Measurements from ENCODE around the gene MAP7.
"Not testable (repeated sequence)": the region's sequence is repeated elsewhere in the genome, so short reads cannot be mapped to it uniquely, and the experiment has no call there.

MAP7 gene

GRCh38 chr6:136470044-136470443 is 80.2 kb downstream of the MAP7 start:
- peak in 1 of 51 donors; percentile 17 for DNase-seq

- no peak for DNase-seq
Measured at GRCh38 chr6:136469154-136469553, 81.1 kb downstream of the MAP7 start.

GRCh38 chr6:136468711-136469110 is 81.5 kb downstream of the MAP7 start:
- DNase-seq, result peak in 36 of 51 donors; percentile 5 to 91 (median 54)

GRCh38 chr6:136467186-136467585 is 83.0 kb downstream of the MAP7 start:
- DNase-seq, result no peak

GRCh38 chr6:136466777-136467176 is 83.4 kb downstream of the MAP7 start:
- peak in 2 of 51 donors; percentile 47 to 76 for DNase-seq

GRCh38 chr6:136465766-136466303 is 84.4 kb downstream of the MAP7 start:
- no peak for DNase-seq

- DNase-seq, result peak in 10 of 51 donors; percentile 2 to 38 (median 20)
Measured at GRCh38 chr6:136464874-136465273, 85.3 kb downstream of the MAP7 start.

- DNase-seq, result peak in 1 of 51 donors; percentile 25
Measured at GRCh38 chr6:136464148-136464547, 86.1 kb downstream of the MAP7 start.

GRCh38 chr6:136463743-136464142 is 86.5 kb downstream of the MAP7 start:
- DNase-seq, result no peak

- no peak for DNase-seq
Measured at GRCh38 chr6:136446579-136447187, 103.5 kb downstream of the MAP7 start.

GRCh38 chr6:136446145-136446544 is 104.1 kb downstream of the MAP7 start:
- no peak for DNase-seq

- DNase-seq, result no peak
Measured at GRCh38 chr6:136445063-136445462, 105.2 kb downstream of the MAP7 start.

- no peak for DNase-seq
Measured at GRCh38 chr6:136440203-136440602, 110.0 kb downstream of the MAP7 start.

- DNase-seq, result peak in 2 of 51 donors; percentile 31 to 68
Measured at GRCh38 chr6:136439514-136440190, 110.6 kb downstream of the MAP7 start.

GRCh38 chr6:136438441-136438840 is 111.8 kb downstream of the MAP7 start:
- DNase-seq, result no peak

GRCh38 chr6:136437246-136437645 is 113.0 kb downstream of the MAP7 start:
- DNase-seq, result peak in 1 of 51 donors; percentile 27

- DNase-seq, result peak in 1 of 51 donors; percentile 67
Measured at GRCh38 chr6:136435101-136435500, 115.1 kb downstream of the MAP7 start.

GRCh38 chr6:136431306-136431705 is 118.9 kb downstream of the MAP7 start:
- not testable (repeated sequence) for DNase-seq

- DNase-seq, result peak in 1 of 51 donors; percentile 38
Measured at GRCh38 chr6:136429264-136430065, 120.8 kb downstream of the MAP7 start.

GRCh38 chr6:136427378-136427717 is 122.9 kb downstream of the MAP7 start:
- no peak for DNase-seq

- no peak for DNase-seq
Measured at GRCh38 chr6:136426627-136427377, 123.4 kb downstream of the MAP7 start.
